SK-N-SH treated with all-trans-retinoic acid at 6 μM for 48 hours (cell line): ENCODE results near the gene S100A16.

Experiments
- ATAC-seq: fragments of 200-7000 bp; cut with Tn5 transposase; 3 replicates; pipeline ENCODE4 v1.9.1; 2020; ENCODE audit warnings: mild to moderate bottlenecking, moderate library complexity
- ARNTL ChIP-seq: fragments of 450-650 bp; formaldehyde crosslinking; IDR thresholded peaks from 2 replicates; pipeline ENCODE4 v1.5.0; 2020; ENCODE audit warnings: low read depth, mild to moderate bottlenecking, moderate library complexity, borderline replicate concordance
- BACH2 ChIP-seq: fragments of 250-450 bp; sonication (Bioruptor Pico); IDR thresholded peaks from 2 replicates; pipeline ENCODE4 v1.9.0; 2021; ENCODE audit warnings: mild to moderate bottlenecking, borderline replicate concordance
- CSDC2 ChIP-seq: fragments of 250-450 bp; sonication (Bioruptor Pico); IDR thresholded peaks from 2 replicates; pipeline ENCODE4 v1.5.0; 2020; ENCODE audit warnings: mild to moderate bottlenecking, moderate library complexity
- ESRRG ChIP-seq: fragments of 250-450 bp; sonication (Bioruptor Pico); IDR thresholded peaks from 2 replicates; pipeline ENCODE4 v1.6.1; 2021; ENCODE audit warnings: mild to moderate bottlenecking
- GLIS3 ChIP-seq: fragments of 250-450 bp; sonication (Bioruptor Pico); IDR thresholded peaks from 2 replicates; pipeline ENCODE4 v1.5.0; 2020; ENCODE audit warnings: mild to moderate bottlenecking, moderate library complexity
- OSR1 ChIP-seq: fragments of 250-450 bp; sonication (Bioruptor Pico); IDR thresholded peaks from 2 replicates; pipeline ENCODE4 v1.8.0; 2022; ENCODE audit warnings: moderate library complexity, mild to moderate bottlenecking, inconsistent platforms
- RARB ChIP-seq: fragments of 250-450 bp; sonication (Bioruptor Pico); IDR thresholded peaks from 2 replicates; pipeline ENCODE4 v1.8.0; 2021; ENCODE audit warnings: mild to moderate bottlenecking, moderate library complexity
- SNAI2 ChIP-seq: fragments of 250-450 bp; sonication (Bioruptor Pico); IDR thresholded peaks from 2 replicates; pipeline ENCODE4 v1.5.0; 2020; ENCODE audit warnings: mild to moderate bottlenecking, moderate library complexity
- TCF4 ChIP-seq: fragments of 250-450 bp; sonication (Bioruptor Pico); IDR thresholded peaks from 2 replicates; pipeline ENCODE4 v1.8.0; 2021; ENCODE audit warnings: mild to moderate bottlenecking, moderate library complexity, borderline replicate concordance
- TOX ChIP-seq: fragments of 250-450 bp; sonication (Bioruptor Pico); IDR thresholded peaks from 2 replicates; pipeline ENCODE4 v1.8.0; 2021; ENCODE audit warnings: mild to moderate bottlenecking, moderate library complexity, borderline replicate concordance
- ZC3H10 ChIP-seq: fragments of 250-450 bp; sonication (Bioruptor Pico); IDR thresholded peaks from 2 replicates; pipeline ENCODE4 v1.5.1; 2021; ENCODE audit warnings: mild to moderate bottlenecking, moderate library complexity
- ZFP3 ChIP-seq: fragments of 250-450 bp; sonication (Bioruptor Pico); IDR thresholded peaks from 2 replicates; pipeline ENCODE4 v1.5.0; 2020; ENCODE audit warnings: mild to moderate bottlenecking, moderate library complexity
- ZFP30 ChIP-seq: fragments of 450-650 bp; formaldehyde crosslinking; IDR thresholded peaks from 2 replicates; pipeline ENCODE4 v1.5.0; 2022; ENCODE audit warnings: mild to moderate bottlenecking, moderate library complexity
- ZNF565 ChIP-seq: fragments of 450-650 bp; formaldehyde crosslinking; conservative IDR thresholded peaks from 2 replicates; pipeline ENCODE4 v1.5.0; 2020; ENCODE audit warnings: low read depth, mild to moderate bottlenecking, moderate library complexity
- ZNF8 ChIP-seq: fragments of 450-650 bp; formaldehyde crosslinking; IDR thresholded peaks from 2 replicates; pipeline ENCODE4 v1.5.0; 2020; ENCODE audit warnings: mild to moderate bottlenecking, moderate library complexity
- TF ChIP-seq, protein P1 (sequence below): fragments of 250-450 bp; sonication (Bioruptor Pico); IDR thresholded peaks from 2 replicates; pipeline ENCODE4 v1.8.0; 2020; ENCODE audit warnings: mild to moderate bottlenecking, moderate library complexity, borderline replicate concordance
- TF ChIP-seq, protein P2 (sequence below): fragments of 250-450 bp; sonication (Bioruptor Pico); IDR thresholded peaks from 2 replicates; pipeline ENCODE4 v1.5.1; 2021; ENCODE audit warnings: mild to moderate bottlenecking, moderate library complexity
- TF ChIP-seq, protein P3 (sequence below): fragments of 250-450 bp; sonication (Bioruptor Pico); IDR thresholded peaks from 2 replicates; pipeline ENCODE4 v1.5.1; 2020; ENCODE audit warnings: low read depth, mild to moderate bottlenecking, moderate library complexity
- TF ChIP-seq, protein P4 (sequence below): fragments of 250-450 bp; sonication (Bioruptor Pico); IDR thresholded peaks from 2 replicates; pipeline ENCODE4 v1.8.0; 2021; ENCODE audit warnings: low read depth, mild to moderate bottlenecking, moderate library complexity, borderline replicate concordance
- TF ChIP-seq, protein P5 (sequence below): fragments of 250-450 bp; sonication (Bioruptor Pico); IDR thresholded peaks from 2 replicates; pipeline ENCODE4 v1.5.0; 2020; ENCODE audit warnings: mild to moderate bottlenecking, moderate library complexity

Gene S100A16

DNA sequence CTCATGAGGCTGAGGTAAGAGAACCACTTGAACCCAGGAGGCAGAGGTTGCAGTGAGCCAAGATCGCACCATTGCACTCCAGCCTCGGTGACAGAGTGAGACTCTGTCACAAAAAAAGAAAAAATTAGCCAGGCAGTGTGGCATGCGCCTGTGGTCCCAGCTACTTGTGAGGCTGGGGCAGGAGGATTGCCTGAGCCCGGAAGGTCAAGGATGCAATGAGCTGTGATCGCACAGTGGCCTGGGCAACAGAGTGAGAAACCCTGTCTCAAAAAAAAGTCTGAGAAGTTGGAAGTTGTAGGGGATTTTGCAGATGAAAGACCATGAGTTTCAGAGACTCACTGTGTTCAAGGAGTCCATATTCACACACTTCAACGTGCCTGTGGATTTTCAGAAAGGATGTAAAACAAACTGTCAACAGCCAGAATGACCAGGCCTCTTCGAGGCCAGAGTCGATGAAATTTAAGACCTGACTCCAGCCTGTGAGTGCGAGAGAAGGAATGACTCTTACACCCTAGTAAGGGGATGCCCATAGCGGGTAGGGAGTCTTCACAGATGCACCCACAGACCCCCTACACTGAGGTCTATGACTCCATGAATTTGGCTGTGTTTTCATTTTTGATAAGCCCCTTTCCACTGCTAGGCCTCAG lies 12.2 kb upstream of the S100A16 start:
- no peak for ATAC-seq
- TF ChIP-seq, protein P1, sequence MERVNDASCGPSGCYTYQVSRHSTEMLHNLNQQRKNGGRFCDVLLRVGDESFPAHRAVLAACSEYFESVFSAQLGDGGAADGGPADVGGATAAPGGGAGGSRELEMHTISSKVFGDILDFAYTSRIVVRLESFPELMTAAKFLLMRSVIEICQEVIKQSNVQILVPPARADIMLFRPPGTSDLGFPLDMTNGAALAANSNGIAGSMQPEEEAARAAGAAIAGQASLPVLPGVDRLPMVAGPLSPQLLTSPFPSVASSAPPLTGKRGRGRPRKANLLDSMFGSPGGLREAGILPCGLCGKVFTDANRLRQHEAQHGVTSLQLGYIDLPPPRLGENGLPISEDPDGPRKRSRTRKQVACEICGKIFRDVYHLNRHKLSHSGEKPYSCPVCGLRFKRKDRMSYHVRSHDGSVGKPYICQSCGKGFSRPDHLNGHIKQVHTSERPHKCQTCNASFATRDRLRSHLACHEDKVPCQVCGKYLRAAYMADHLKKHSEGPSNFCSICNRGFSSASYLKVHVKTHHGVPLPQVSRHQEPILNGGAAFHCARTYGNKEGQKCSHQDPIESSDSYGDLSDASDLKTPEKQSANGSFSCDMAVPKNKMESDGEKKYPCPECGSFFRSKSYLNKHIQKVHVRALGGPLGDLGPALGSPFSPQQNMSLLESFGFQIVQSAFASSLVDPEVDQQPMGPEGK (CRISPR knock-in tag), result no peak
- TF ChIP-seq BACH2 (CRISPR knock-in tag) (no peak), ZNF565 (CRISPR knock-in tag) (no peak), ZFP30 (CRISPR knock-in tag) (no peak), TCF4 (CRISPR knock-in tag) (no peak)
- TF ChIP-seq, protein P2, sequence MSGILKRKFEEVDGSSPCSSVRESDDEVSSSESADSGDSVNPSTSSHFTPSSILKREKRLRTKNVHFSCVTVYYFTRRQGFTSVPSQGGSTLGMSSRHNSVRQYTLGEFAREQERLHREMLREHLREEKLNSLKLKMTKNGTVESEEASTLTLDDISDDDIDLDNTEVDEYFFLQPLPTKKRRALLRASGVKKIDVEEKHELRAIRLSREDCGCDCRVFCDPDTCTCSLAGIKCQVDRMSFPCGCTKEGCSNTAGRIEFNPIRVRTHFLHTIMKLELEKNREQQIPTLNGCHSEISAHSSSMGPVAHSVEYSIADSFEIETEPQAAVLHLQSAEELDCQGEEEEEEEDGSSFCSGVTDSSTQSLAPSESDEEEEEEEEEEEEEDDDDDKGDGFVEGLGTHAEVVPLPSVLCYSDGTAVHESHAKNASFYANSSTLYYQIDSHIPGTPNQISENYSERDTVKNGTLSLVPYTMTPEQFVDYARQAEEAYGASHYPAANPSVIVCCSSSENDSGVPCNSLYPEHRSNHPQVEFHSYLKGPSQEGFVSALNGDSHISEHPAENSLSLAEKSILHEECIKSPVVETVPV (CRISPR knock-in tag), result no peak

DNA sequence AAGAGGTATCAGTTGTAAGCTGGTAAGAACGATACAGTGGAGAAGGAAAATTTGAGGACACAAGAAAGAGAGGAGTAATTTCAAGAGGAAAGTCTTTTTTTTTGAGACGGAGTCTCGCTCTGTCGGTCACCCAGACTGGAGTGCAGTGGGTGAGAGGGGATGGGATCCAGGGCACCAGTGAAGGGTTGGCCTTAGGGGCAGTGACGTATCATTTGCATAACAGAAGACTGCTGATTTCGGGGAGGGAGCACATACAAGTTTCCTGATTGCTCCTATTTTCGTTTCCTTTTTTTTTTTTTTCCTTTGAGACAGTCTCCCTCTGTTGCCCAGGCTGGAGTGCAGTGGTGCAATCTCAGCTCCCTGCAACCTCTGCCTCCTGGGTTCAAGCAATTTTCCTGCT lies 10.2 kb upstream of the S100A16 start:
- TF ChIP-seq ZC3H10, result no peak
- TF ChIP-seq, all 23 proteins: peak for 0

DNA sequence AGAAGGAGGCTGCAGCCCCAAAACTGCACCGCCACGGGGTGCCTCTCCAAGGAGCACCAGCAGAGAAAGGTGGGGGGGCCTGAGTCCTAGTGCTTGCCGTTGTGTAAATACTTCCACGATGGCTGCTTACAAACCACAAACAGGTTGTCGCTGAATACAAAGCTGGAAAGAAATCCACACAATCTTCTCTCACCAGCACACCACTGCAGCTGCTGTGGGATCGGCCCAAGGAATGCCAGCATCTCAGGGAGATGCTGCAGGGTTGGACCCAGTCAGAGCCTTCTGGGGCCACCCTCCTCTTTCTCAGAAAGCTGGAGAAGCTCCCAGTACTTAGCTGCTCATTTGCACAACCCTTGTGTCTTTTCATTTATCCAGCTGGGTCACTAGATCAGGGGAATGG lies 6.2 kb upstream of the S100A16 start:
- ATAC-seq, result no peak
- TF ChIP-seq GLIS3, result no peak
- no peak for TF ChIP-seq BACH2 (CRISPR knock-in tag)

More for the DNA sequence above, 10.2 kb upstream of the S100A16 start:
- ATAC-seq, result no peak

DNA sequence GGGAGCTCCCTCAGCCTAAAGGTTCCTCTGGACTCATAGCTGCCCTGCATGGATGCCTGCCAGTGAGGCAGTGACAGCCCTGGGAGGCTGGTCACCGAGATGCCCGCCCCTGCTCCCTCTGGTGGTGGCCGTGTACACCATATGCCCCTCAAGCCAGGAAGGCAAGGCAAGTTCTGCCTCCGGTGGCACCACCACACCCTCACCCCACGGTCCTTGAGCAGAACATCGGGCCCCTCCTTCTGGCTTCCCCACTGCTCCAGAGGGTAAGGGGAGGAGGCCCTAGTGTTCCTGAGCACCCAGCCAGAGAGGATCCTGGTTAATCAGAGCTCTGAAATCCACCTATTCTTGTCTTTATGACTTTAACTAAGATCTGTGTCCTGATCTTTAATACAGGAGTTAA lies 4.7 kb upstream of the S100A16 start:
- TF ChIP-seq, protein P3, sequence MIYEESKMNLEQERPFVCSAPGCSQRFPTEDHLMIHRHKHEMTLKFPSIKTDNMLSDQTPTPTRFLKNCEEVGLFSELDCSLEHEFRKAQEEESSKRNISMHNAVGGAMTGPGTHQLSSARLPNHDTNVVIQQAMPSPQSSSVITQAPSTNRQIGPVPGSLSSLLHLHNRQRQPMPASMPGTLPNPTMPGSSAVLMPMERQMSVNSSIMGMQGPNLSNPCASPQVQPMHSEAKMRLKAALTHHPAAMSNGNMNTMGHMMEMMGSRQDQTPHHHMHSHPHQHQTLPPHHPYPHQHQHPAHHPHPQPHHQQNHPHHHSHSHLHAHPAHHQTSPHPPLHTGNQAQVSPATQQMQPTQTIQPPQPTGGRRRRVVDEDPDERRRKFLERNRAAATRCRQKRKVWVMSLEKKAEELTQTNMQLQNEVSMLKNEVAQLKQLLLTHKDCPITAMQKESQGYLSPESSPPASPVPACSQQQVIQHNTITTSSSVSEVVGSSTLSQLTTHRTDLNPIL, result no peak
- TF ChIP-seq, protein P4, sequence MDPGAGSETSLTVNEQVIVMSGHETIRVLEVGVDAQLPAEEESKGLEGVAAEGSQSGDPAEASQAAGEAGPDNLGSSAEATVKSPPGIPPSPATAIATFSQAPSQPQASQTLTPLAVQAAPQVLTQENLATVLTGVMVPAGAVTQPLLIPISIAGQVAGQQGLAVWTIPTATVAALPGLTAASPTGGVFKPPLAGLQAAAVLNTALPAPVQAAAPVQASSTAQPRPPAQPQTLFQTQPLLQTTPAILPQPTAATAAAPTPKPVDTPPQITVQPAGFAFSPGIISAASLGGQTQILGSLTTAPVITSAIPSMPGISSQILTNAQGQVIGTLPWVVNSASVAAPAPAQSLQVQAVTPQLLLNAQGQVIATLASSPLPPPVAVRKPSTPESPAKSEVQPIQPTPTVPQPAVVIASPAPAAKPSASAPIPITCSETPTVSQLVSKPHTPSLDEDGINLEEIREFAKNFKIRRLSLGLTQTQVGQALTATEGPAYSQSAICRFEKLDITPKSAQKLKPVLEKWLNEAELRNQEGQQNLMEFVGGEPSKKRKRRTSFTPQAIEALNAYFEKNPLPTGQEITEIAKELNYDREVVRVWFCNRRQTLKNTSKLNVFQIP, result no peak
- TF ChIP-seq ZFP30 (CRISPR knock-in tag) (no peak), GLIS3 (no peak), ZNF8 (no peak), ZC3H10 (no peak), ZFP3 (CRISPR knock-in tag) (no peak), CSDC2 (CRISPR knock-in tag) (no peak), TOX (no peak), ARNTL (no peak), ESRRG (CRISPR knock-in tag) (no peak), RARB (CRISPR knock-in tag) (no peak), OSR1 (CRISPR knock-in tag) (no peak), ZNF565 (CRISPR knock-in tag) (no peak), SNAI2 (CRISPR knock-in tag) (no peak)
- TF ChIP-seq, protein P1 (CRISPR knock-in tag), result no peak
- TF ChIP-seq, protein P5, sequence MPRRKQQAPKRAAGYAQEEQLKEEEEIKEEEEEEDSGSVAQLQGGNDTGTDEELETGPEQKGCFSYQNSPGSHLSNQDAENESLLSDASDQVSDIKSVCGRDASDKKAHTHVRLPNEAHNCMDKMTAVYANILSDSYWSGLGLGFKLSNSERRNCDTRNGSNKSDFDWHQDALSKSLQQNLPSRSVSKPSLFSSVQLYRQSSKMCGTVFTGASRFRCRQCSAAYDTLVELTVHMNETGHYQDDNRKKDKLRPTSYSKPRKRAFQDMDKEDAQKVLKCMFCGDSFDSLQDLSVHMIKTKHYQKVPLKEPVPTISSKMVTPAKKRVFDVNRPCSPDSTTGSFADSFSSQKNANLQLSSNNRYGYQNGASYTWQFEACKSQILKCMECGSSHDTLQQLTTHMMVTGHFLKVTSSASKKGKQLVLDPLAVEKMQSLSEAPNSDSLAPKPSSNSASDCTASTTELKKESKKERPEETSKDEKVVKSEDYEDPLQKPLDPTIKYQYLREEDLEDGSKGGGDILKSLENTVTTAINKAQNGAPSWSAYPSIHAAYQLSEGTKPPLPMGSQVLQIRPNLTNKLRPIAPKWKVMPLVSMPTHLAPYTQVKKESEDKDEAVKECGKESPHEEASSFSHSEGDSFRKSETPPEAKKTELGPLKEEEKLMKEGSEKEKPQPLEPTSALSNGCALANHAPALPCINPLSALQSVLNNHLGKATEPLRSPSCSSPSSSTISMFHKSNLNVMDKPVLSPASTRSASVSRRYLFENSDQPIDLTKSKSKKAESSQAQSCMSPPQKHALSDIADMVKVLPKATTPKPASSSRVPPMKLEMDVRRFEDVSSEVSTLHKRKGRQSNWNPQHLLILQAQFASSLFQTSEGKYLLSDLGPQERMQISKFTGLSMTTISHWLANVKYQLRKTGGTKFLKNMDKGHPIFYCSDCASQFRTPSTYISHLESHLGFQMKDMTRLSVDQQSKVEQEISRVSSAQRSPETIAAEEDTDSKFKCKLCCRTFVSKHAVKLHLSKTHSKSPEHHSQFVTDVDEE (CRISPR knock-in tag), result no peak
- ATAC-seq, result peak; percentile 92
